ENCODE results near the gene TMEM175.
A peak's percentile ranks its signal among the peaks of the same experiment; 100 is the strongest.

The TMEM175 gene

GRCh38 chr4:987624-988513 is 55.6 kb downstream of the TMEM175 start:
- Mint-ChIP-seq H3K4me1 (peaks cover 20% of the 10 kb centered on the region), H3K9me3 (no peaks in the 10 kb centered on the region), H3K36me3 (no peaks in the 10 kb centered on the region), H3K27ac (no peak overlapping the region), H3K4me3 (peak overlapping the region; percentile 79)
- DNase-seq (ENCODE audit: low spot score in 2 of 2) (no peak), ATAC-seq (no peak)

GRCh38 chr4:988726-989721 is 56.8 kb downstream of the TMEM175 start:
- ATAC-seq (no peak), DNase-seq (ENCODE audit: low spot score in 2 of 2) (no peak)
- H3K27ac Mint-ChIP-seq: no peak overlapping the region
- H3K9me3 Mint-ChIP-seq: no peaks in the 10 kb centered on the region
- H3K36me3 Mint-ChIP-seq: no peaks in the 10 kb centered on the region
- H3K4me1 Mint-ChIP-seq: peaks cover 20% of the 10 kb centered on the region
- no peak overlapping the region for H3K4me3 Mint-ChIP-seq

GRCh38 chr4:989722-990471 is 57.6 kb downstream of the TMEM175 start:
- Mint-ChIP-seq H3K27ac (no peak overlapping the region), H3K36me3 (no peaks in the 10 kb centered on the region), H3K9me3 (no peaks in the 10 kb centered on the region), H3K4me3 (no peak overlapping the region), H3K4me1 (peaks cover 20% of the 10 kb centered on the region)
- ATAC-seq: no peak
- no peak for DNase-seq (ENCODE audit: low spot score in 2 of 2)

GRCh38 chr4:990746-991367 is 58.6 kb downstream of the TMEM175 start:
- Mint-ChIP-seq H3K27ac (no peak overlapping the region), H3K36me3 (no peaks in the 10 kb centered on the region), H3K4me3 (no peak overlapping the region), H3K9me3 (no peaks in the 10 kb centered on the region), H3K4me1 (peaks cover 18% of the 10 kb centered on the region)
- DNase-seq (ENCODE audit: low spot score in 2 of 2) (no peak), ATAC-seq (no peak)

- Mint-ChIP-seq H3K36me3 (no peaks in the 10 kb centered on the region), H3K9me3 (no peaks in the 10 kb centered on the region), H3K27ac (no peak overlapping the region), H3K4me1 (peaks cover 10% of the 10 kb centered on the region), H3K4me3 (no peak overlapping the region)
- DNase-seq (ENCODE audit: low spot score in 2 of 2) (no peak), ATAC-seq (no peak)
These were observed 59.4 kb downstream of the TMEM175 start for GRCh38 chr4:991451-992296.

GRCh38 chr4:992297-993110 is 60.2 kb downstream of the TMEM175 start:
- Mint-ChIP-seq H3K36me3 (no peaks in the 10 kb centered on the region), H3K9me3 (no peaks in the 10 kb centered on the region), H3K4me3 (no peak overlapping the region), H3K27ac (no peak overlapping the region), H3K4me1 (peaks cover 8% of the 10 kb centered on the region)
- no peak for DNase-seq (ENCODE audit: low spot score in 2 of 2)
- no peak for ATAC-seq

GRCh38 chr4:993111-994029 is 61.1 kb downstream of the TMEM175 start, which contains the start of gene SLC26A1:
TSS of gene SLC26A1 (minus strand) at chr4:993404. CDS start at chr4:991703, 1,701 bp downstream.
- no peak within 1 kb of the TSS for H3K27ac Mint-ChIP-seq
- no peak within 1 kb of the TSS for H3K4me3 Mint-ChIP-seq
- peaks cover 5% of the 10 kb centered on the region for H3K4me1 Mint-ChIP-seq
- no peaks in the 10 kb centered on the region for H3K9me3 Mint-ChIP-seq
- ATAC-seq: no peak
- H3K36me3 Mint-ChIP-seq: no peaks in the 10 kb centered on the region
- no peak for DNase-seq (ENCODE audit: low spot score in 2 of 2)

GRCh38 chr4:995311-996026 is 63.2 kb downstream of the TMEM175 start:
- ATAC-seq (no peak), DNase-seq (ENCODE audit: low spot score in 2 of 2) (no peak)
- Mint-ChIP-seq H3K9me3 (no peaks in the 10 kb centered on the region), H3K4me1 (no peaks in the 10 kb centered on the region), H3K27ac (no peak overlapping the region), H3K36me3 (no peaks in the 10 kb centered on the region), H3K4me3 (no peak overlapping the region)

- Mint-ChIP-seq H3K9me3 (no peaks in the 10 kb centered on the region), H3K27ac (no peak overlapping the region), H3K36me3 (no peaks in the 10 kb centered on the region), H3K4me1 (no peaks in the 10 kb centered on the region), H3K4me3 (no peak overlapping the region)
- no peak for DNase-seq (ENCODE audit: low spot score in 2 of 2)
- ATAC-seq: no peak
These were observed 64.1 kb downstream of the TMEM175 start for GRCh38 chr4:996030-996996.

- Mint-ChIP-seq H3K27ac (no peak overlapping the region), H3K9me3 (no peaks in the 10 kb centered on the region)
These were observed 64.7 kb downstream of the TMEM175 start for GRCh38 chr4:996997-997374.

GRCh38 chr4:997375-998071 is 65.3 kb downstream of the TMEM175 start:
- H3K27ac Mint-ChIP-seq: no peak overlapping the region

More at GRCh38 chr4:996997-997374, 64.7 kb downstream of the TMEM175 start:
- DNase-seq (ENCODE audit: low spot score in 2 of 2) (no peak), ATAC-seq (no peak)
- Mint-ChIP-seq H3K4me3 (no peak overlapping the region), H3K36me3 (no peaks in the 10 kb centered on the region), H3K4me1 (no peaks in the 10 kb centered on the region)

More at GRCh38 chr4:997375-998071, 65.3 kb downstream of the TMEM175 start:
- Mint-ChIP-seq H3K36me3 (no peaks in the 10 kb centered on the region), H3K4me3 (no peak overlapping the region), H3K4me1 (no peaks in the 10 kb centered on the region), H3K9me3 (no peaks in the 10 kb centered on the region)
- DNase-seq (ENCODE audit: low spot score in 2 of 2) (no peak), ATAC-seq (peak; percentile 29)

Data from stimulated activated effector memory CD8-positive, alpha-beta T cell treated with anti-CD3 and anti-CD28 coated beads, Interleukin-12 subunit alpha, Interleukin-12 subunit beta, amount 100 ng/mL, for 72 hours (primary cell).